Trophoblast cell (in vitro differentiated cells and primary cell): Measurements from ENCODE around the gene TSTD2.

ENCODE experiments used
- DNase-seq, 2 donors: peaks; one replicate each; pipeline ENCODE4 v3.0.0-alpha.2; 2016
- H2AFZ ChIP-seq: 2 replicates; pipeline ENCODE4 v1.6.1; 2013; ENCODE audit warnings: low read length, moderate library complexity, mild to moderate bottlenecking; ENCODE audit not compliant: insufficient read depth, poor library complexity
- H2AK5ac ChIP-seq: 2 replicates; pipeline ENCODE4 v1.6.1; 2013; ENCODE audit warnings: mild to moderate bottlenecking, low read length
- H2BK120ac ChIP-seq: 2 replicates; pipeline ENCODE4 v1.6.1; 2013; ENCODE audit warnings: low read length, mild to moderate bottlenecking, moderate library complexity; ENCODE audit not compliant: insufficient read depth, poor library complexity
- H2BK12ac ChIP-seq: 2 replicates; pipeline ENCODE4 v1.6.1; 2013; ENCODE audit warnings: mild to moderate bottlenecking, low read length, moderate library complexity
- H2BK5ac ChIP-seq: 2 replicates; pipeline ENCODE4 v1.6.1; 2013; ENCODE audit warnings: low read length, low read depth, moderate library complexity, mild to moderate bottlenecking; ENCODE audit not compliant: poor library complexity
- H3K14ac ChIP-seq: 2 replicates; pipeline ENCODE4 v1.6.1; 2013; ENCODE audit warnings: mild to moderate bottlenecking, low read length
- H3K18ac ChIP-seq: 2 replicates; pipeline ENCODE4 v1.6.1; 2013; ENCODE audit warnings: mild to moderate bottlenecking, low read length
- H3K23ac ChIP-seq: 2 replicates; pipeline ENCODE4 v1.6.1; 2013; ENCODE audit warnings: low read length
- H3K27ac ChIP-seq: 2 replicates; pipeline ENCODE4 v1.5.1; 2013; ENCODE audit warnings: low read depth, mild to moderate bottlenecking, inconsistent platforms, low read length, moderate library complexity
- H3K27me3 ChIP-seq: 2 replicates; pipeline ENCODE4 v1.6.1; 2013; ENCODE audit warnings: inconsistent platforms, mild to moderate bottlenecking, low read length, moderate library complexity; ENCODE audit not compliant: insufficient read depth
- H3K36me3 ChIP-seq, 2 experiments: 1 replicate in 1 of 2; 2 replicates in 1 of 2; pipeline ENCODE4 v1.6.1; 2013; ENCODE audit warnings: low read length in 2 of 2, mild to moderate bottlenecking in 2 of 2, moderate library complexity in 1 of 2; ENCODE audit not compliant: insufficient read depth in 2 of 2, control insufficient read depth in 1 of 2
- H3K4ac ChIP-seq: 2 replicates; pipeline ENCODE4 v1.6.1; 2013; ENCODE audit warnings: low read depth, mild to moderate bottlenecking, low read length, moderate library complexity
- H3K4me1 ChIP-seq, 2 experiments: 1 replicate in 1 of 2; 2 replicates in 1 of 2; pipeline ENCODE4 v1.6.1; 2013; ENCODE audit warnings: low read length in 2 of 2, mild to moderate bottlenecking in 2 of 2, moderate library complexity in 1 of 2; ENCODE audit not compliant: insufficient read depth in 2 of 2, control insufficient read depth in 1 of 2
- H3K4me2 ChIP-seq: 2 replicates; pipeline ENCODE4 v1.6.1; 2013; ENCODE audit warnings: inconsistent platforms, mild to moderate bottlenecking, low read length, moderate library complexity
- H3K4me3 ChIP-seq: 2 replicates; pipeline ENCODE4 v1.5.1; 2013; ENCODE audit warnings: mild to moderate bottlenecking, low read depth, low read length, inconsistent platforms
- H3K79me1 ChIP-seq: one replicate; pipeline ENCODE4 v1.6.1; 2013; ENCODE audit warnings: low read length
- H3K79me2 ChIP-seq: 2 replicates; pipeline ENCODE4 v1.6.1; 2013; ENCODE audit warnings: low read length, mild to moderate bottlenecking; ENCODE audit not compliant: control insufficient read depth, insufficient read depth, poor library complexity
- H3K9ac ChIP-seq: 2 replicates; pipeline ENCODE4 v1.6.1; 2013; ENCODE audit warnings: mild to moderate bottlenecking, low read length
- H3K9me3 ChIP-seq: 2 replicates; pipeline ENCODE4 v1.6.1; 2013; ENCODE audit warnings: low read depth, mild to moderate bottlenecking, control low read depth, inconsistent platforms, low read length; ENCODE audit not compliant: insufficient read depth
- H4K12ac ChIP-seq: 2 replicates; pipeline ENCODE4 v1.6.1; 2013; ENCODE audit warnings: low read depth, mild to moderate bottlenecking, low read length, moderate library complexity
- H4K8ac ChIP-seq: 2 replicates; pipeline ENCODE4 v1.6.1; 2013; ENCODE audit warnings: low read depth, mild to moderate bottlenecking, low read length, moderate library complexity
- H4K91ac ChIP-seq: one replicate; pipeline ENCODE4 v1.6.1; 2013; ENCODE audit warnings: low read depth, mild to moderate bottlenecking, low read length, moderate library complexity
- WGBS: extraction: QIAGEN DNeasy Blood & Tissue Kit; methylation state at CpG from one replicate; pipeline ENCODE4 v1.1.7; 2013; ENCODE audit warnings: missing lambda C conversion rate; ENCODE audit not compliant: insufficient read length, insufficient coverage; ENCODE audit errors: extremely low coverage; 5-methylcytosine and 5-hydroxymethylcytosine counted together

The TSTD2 gene

GRCh38 chr9:97554566-97555075, 78.5 kb downstream of the TSTD2 start:
- Histone ChIP-seq H3K36me3 (no peaks in the 10 kb centered on the region), H3K9ac (no peak overlapping the region), H2BK120ac (no peak overlapping the region), H4K91ac (no peak overlapping the region), H2AFZ (no peak overlapping the region), H3K4ac (no peak overlapping the region), H3K4me3 (no peak overlapping the region), H3K9me3 (no peaks in the 10 kb centered on the region), H3K4me2 (no peak overlapping the region), H3K18ac (no peak overlapping the region), H3K27ac (no peak overlapping the region), H4K12ac (no peak overlapping the region), H2BK12ac (no peak overlapping the region), H3K79me2 (no peaks in the 10 kb centered on the region), H3K4me1 (no peaks in the 10 kb centered on the region), H3K27me3 (no peaks in the 10 kb centered on the region), H2BK5ac (no peak overlapping the region), H3K79me1 (no peaks in the 10 kb centered on the region), H3K23ac (no peak overlapping the region), H2AK5ac (no peak overlapping the region), H4K8ac (no peak overlapping the region), H3K14ac (no peak overlapping the region)
- DNase-seq, result no peak
- no CpG with 5 or more reads among the region's 6 CpGs for WGBS

GRCh38 chr9:97553841-97554240, 79.3 kb downstream of the TSTD2 start:
- Histone ChIP-seq H4K8ac (no peak overlapping the region), H3K4me1 (no peaks in the 10 kb centered on the region), H3K79me2 (no peaks in the 10 kb centered on the region), H3K79me1 (no peaks in the 10 kb centered on the region), H3K9me3 (no peaks in the 10 kb centered on the region), H3K9ac (no peak overlapping the region), H3K4ac (no peak overlapping the region), H3K36me3 (no peaks in the 10 kb centered on the region), H3K4me2 (no peak overlapping the region), H2BK5ac (no peak overlapping the region), H3K18ac (no peak overlapping the region), H3K23ac (no peak overlapping the region), H4K91ac (no peak overlapping the region), H2AFZ (no peak overlapping the region), H4K12ac (no peak overlapping the region), H3K4me3 (no peak overlapping the region), H3K27me3 (no peaks in the 10 kb centered on the region), H3K14ac (no peak overlapping the region), H2AK5ac (no peak overlapping the region), H3K27ac (no peak overlapping the region), H2BK12ac (no peak overlapping the region), H2BK120ac (no peak overlapping the region)
- no peak for DNase-seq
- no CpG with 5 or more reads among the region's 5 CpGs for WGBS

GRCh38 chr9:97553141-97553540, 80.0 kb downstream of the TSTD2 start:
- Histone ChIP-seq H4K12ac (no peak overlapping the region), H3K4me3 (no peak overlapping the region), H3K18ac (no peak overlapping the region), H3K79me2 (no peaks in the 10 kb centered on the region), H4K8ac (no peak overlapping the region), H3K4me1 (no peaks in the 10 kb centered on the region), H2BK120ac (no peak overlapping the region), H3K9ac (no peak overlapping the region), H2BK5ac (no peak overlapping the region), H2BK12ac (no peak overlapping the region), H3K14ac (no peak overlapping the region), H3K4ac (no peak overlapping the region), H3K36me3 (no peaks in the 10 kb centered on the region), H3K79me1 (no peaks in the 10 kb centered on the region), H3K27ac (no peak overlapping the region), H2AFZ (no peak overlapping the region), H2AK5ac (no peak overlapping the region), H4K91ac (no peak overlapping the region), H3K23ac (no peak overlapping the region), H3K9me3 (no peaks in the 10 kb centered on the region), H3K27me3 (no peaks in the 10 kb centered on the region), H3K4me2 (no peak overlapping the region)
- no CpG with 5 or more reads among the region's 6 CpGs for WGBS
- no peak for DNase-seq

GRCh38 chr9:97551308-97551707, 81.9 kb downstream of the TSTD2 start:
- Histone ChIP-seq H2BK12ac (no peak overlapping the region), H2BK120ac (no peak overlapping the region), H3K9ac (no peak overlapping the region), H3K14ac (no peak overlapping the region), H3K79me1 (no peaks in the 10 kb centered on the region), H3K18ac (no peak overlapping the region), H2AK5ac (no peak overlapping the region), H3K9me3 (no peaks in the 10 kb centered on the region), H3K27me3 (no peaks in the 10 kb centered on the region), H3K4me2 (no peak overlapping the region), H4K12ac (no peak overlapping the region), H3K4me1 (no peaks in the 10 kb centered on the region), H3K4ac (no peak overlapping the region), H3K36me3 (no peaks in the 10 kb centered on the region), H3K27ac (no peak overlapping the region), H2AFZ (no peak overlapping the region), H3K79me2 (no peaks in the 10 kb centered on the region), H3K4me3 (no peak overlapping the region), H2BK5ac (no peak overlapping the region), H3K23ac (no peak overlapping the region), H4K91ac (no peak overlapping the region), H4K8ac (no peak overlapping the region)
- no peak for DNase-seq
- WGBS, result no CpG with 5 or more reads among the region's 5 CpGs
